ENCODE results near the gene FHIT. TPM values are rescaled to one million over a fixed set of nuclear protein-coding genes. Genes with fewer than 3 reads are reported as not detected.

FHIT gene
- total RNA-seq, 1 donor from 2014 or later, result 20.2 TPM

GRCh38 chr3:59795756-59796155 lies 1455.5 kb downstream of the FHIT start:
- no peak overlapping the region for H3K4me3 Mint-ChIP-seq (ENCODE audit: unreplicated experiment)
- no peaks in the 10 kb centered on the region for H3K9me3 Mint-ChIP-seq (ENCODE audit: unreplicated experiment)
- H3K27me3 Mint-ChIP-seq (ENCODE audit: unreplicated experiment), result no peaks in the 10 kb centered on the region
- H3K4me1 Mint-ChIP-seq (ENCODE audit: unreplicated experiment), result no peaks in the 10 kb centered on the region
- DNase-seq (ENCODE audit: low spot score), result no peak
- no peak overlapping the region for H3K27ac Mint-ChIP-seq (ENCODE audit: unreplicated experiment)
- no peak for TF ChIP-seq CTCF (IDR thresholded peaks at IDR 0.05; ENCODE audit: unreplicated experiment)
- H3K36me3 Mint-ChIP-seq (ENCODE audit: low read depth, unreplicated experiment), result no peaks in the 10 kb centered on the region

- Mint-ChIP-seq H3K36me3 (ENCODE audit: low read depth, unreplicated experiment) (no peaks in the 10 kb centered on the region), H3K27me3 (ENCODE audit: unreplicated experiment) (no peaks in the 10 kb centered on the region), H3K4me1 (ENCODE audit: unreplicated experiment) (no peaks in the 10 kb centered on the region), H3K4me3 (ENCODE audit: unreplicated experiment) (no peak overlapping the region), H3K9me3 (ENCODE audit: unreplicated experiment) (no peaks in the 10 kb centered on the region), H3K27ac (ENCODE audit: unreplicated experiment) (peak overlapping the region; percentile 9)
- no peak for DNase-seq (ENCODE audit: low spot score)
- TF ChIP-seq CTCF (IDR thresholded peaks at IDR 0.05; ENCODE audit: unreplicated experiment), result no peak
Measured at GRCh38 chr3:59793976-59794375, 1457.3 kb downstream of the FHIT start.

GRCh38 chr3:59791774-59792308 lies 1459.4 kb downstream of the FHIT start:
- no peak for TF ChIP-seq CTCF (IDR thresholded peaks at IDR 0.05; ENCODE audit: unreplicated experiment)
- no peak overlapping the region for H3K4me3 Mint-ChIP-seq (ENCODE audit: unreplicated experiment)

DNA sequence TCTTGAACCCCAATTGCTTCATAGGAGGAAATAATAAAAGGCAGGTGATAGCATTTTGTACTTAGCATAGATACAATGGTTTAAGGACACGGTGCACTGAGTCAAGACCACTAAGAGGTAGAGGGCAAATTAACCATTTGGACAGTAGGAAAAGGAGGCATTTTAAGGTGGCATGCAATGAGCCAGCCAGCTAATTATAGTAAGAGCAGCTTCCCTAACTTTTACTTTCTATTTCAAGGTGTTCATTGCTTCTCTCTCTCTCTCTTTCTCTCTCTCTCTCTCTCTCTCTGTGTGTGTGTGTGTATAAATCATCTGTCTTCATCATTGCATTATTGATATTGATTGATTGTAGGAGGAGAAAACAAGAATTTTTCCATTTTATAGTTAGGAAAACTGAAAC lies 1461.0 kb downstream of the FHIT start:
- no peak overlapping the region for H3K4me3 Mint-ChIP-seq (ENCODE audit: unreplicated experiment)

More at GRCh38 chr3:59791774-59792308, 1459.4 kb downstream of the FHIT start:
- DNase-seq (ENCODE audit: low spot score), result no peak
- H3K9me3 Mint-ChIP-seq (ENCODE audit: unreplicated experiment), result no peaks in the 10 kb centered on the region
- H3K27ac Mint-ChIP-seq (ENCODE audit: unreplicated experiment), result no peak overlapping the region
- H3K27me3 Mint-ChIP-seq (ENCODE audit: unreplicated experiment), result no peaks in the 10 kb centered on the region
- H3K36me3 Mint-ChIP-seq (ENCODE audit: low read depth, unreplicated experiment), result no peaks in the 10 kb centered on the region
- no peaks in the 10 kb centered on the region for H3K4me1 Mint-ChIP-seq (ENCODE audit: unreplicated experiment)

More for the DNA sequence above, 1461.0 kb downstream of the FHIT start:
- Mint-ChIP-seq H3K4me1 (ENCODE audit: unreplicated experiment) (no peaks in the 10 kb centered on the region), H3K27me3 (ENCODE audit: unreplicated experiment) (no peaks in the 10 kb centered on the region), H3K36me3 (ENCODE audit: low read depth, unreplicated experiment) (no peaks in the 10 kb centered on the region), H3K27ac (ENCODE audit: unreplicated experiment) (no peak overlapping the region), H3K9me3 (ENCODE audit: unreplicated experiment) (no peaks in the 10 kb centered on the region)
- TF ChIP-seq CTCF (IDR thresholded peaks at IDR 0.05; ENCODE audit: unreplicated experiment), result no peak
- no peak for DNase-seq (ENCODE audit: low spot score)
